ENCODE results near the gene EDAR. TPM values are rescaled to one million over a fixed set of nuclear protein-coding genes. Genes with fewer than 3 reads are reported as not detected.

EDAR gene
- total and polyA plus RNA-seq, 4 donors = not detected

DNA sequence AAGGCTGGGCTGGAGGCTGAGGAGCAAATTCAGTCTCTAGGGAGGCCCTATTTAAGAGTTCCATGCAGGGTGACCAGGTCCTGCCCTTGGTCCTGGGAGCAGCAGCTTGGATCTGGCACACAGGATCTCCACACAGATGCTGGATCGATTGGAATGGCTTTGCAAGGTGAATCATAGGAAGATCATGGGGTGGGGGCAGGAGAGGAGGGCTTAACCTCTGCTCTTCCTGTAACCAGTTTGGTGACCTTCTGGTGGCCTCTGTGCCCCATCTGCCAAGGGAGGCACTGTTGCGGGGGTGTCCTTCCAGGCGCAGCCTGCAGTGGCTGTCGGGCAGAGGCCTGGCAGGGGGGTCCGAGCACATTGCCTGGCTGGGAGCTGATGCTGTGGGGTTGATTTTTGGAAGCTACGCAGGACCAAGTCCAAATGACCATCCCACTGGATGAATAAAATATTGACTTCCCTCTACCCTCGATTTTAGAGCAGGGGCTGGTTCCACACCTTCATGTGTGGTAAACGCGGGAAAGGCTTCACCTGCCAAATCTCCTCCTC lies 79.7 kb downstream of the EDAR start:
- Histone ChIP-seq H3K4me1 (ENCODE audit: control insufficient read depth in 1 of 2, insufficient read depth in 2 of 2, low read length in 2 of 2) (no peaks in the 10 kb centered on the region), H3K9me3 (ENCODE audit: control insufficient read depth, low read length) (no peaks in the 10 kb centered on the region), H3K36me3 (ENCODE audit: control insufficient read depth in 1 of 2, insufficient read depth in 2 of 2, low read length in 1 of 2) (no peaks in the 10 kb centered on the region), H3K27ac (ENCODE audit: low read depth in 1 of 2, low read length in 2 of 2) (no peak overlapping the region), H3K27me3 (ENCODE audit: control insufficient read depth in 1 of 2, insufficient read depth in 2 of 2, low read length in 1 of 2) (no peaks in the 10 kb centered on the region), H3K4me3 (ENCODE audit: low read length in 2 of 2) (no peak overlapping the region)
- ATAC-seq (ENCODE audit: low FRiP score) (no peak), DNase-seq (no peak)
- 79 to 93% methylated on average over 9 of the region's 9 CpGs for WGBS, 2 donors
- intact Hi-C loops (cut with DNase I) = no loop called here

DNA sequence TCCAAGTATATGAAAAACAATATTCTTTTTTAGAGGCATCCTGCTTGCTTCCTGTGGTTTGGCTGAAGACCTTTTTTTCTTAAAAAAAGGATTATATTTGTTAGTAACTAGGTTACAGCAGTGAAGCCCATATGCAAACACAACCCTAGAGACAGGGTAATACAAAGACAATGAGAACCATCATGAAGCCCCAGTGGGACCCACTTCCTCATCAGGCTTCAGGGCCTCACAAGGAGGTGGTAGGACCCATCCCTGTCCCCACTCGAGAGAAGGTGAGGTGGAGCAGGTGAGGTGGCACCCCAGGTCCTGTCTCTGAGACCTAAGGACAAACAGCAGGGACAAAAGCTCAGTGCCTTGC lies 80.3 kb downstream of the EDAR start:
- DNase-seq (no peak), ATAC-seq (ENCODE audit: low FRiP score) (no peak)
- Histone ChIP-seq H3K36me3 (ENCODE audit: control insufficient read depth in 1 of 2, insufficient read depth in 2 of 2, low read length in 1 of 2) (no peaks in the 10 kb centered on the region), H3K4me1 (ENCODE audit: control insufficient read depth in 1 of 2, insufficient read depth in 2 of 2, low read length in 2 of 2) (no peaks in the 10 kb centered on the region), H3K4me3 (ENCODE audit: low read length in 2 of 2) (no peak overlapping the region), H3K9me3 (ENCODE audit: control insufficient read depth, low read length) (no peaks in the 10 kb centered on the region), H3K27ac (ENCODE audit: low read depth in 1 of 2, low read length in 2 of 2) (no peak overlapping the region), H3K27me3 (ENCODE audit: control insufficient read depth in 1 of 2, insufficient read depth in 2 of 2, low read length in 1 of 2) (no peaks in the 10 kb centered on the region)
- intact Hi-C loops (cut with DNase I) = no loop called here
- 93 to 95% methylated on average over 1 of the region's 1 CpG for WGBS, 2 donors

DNA sequence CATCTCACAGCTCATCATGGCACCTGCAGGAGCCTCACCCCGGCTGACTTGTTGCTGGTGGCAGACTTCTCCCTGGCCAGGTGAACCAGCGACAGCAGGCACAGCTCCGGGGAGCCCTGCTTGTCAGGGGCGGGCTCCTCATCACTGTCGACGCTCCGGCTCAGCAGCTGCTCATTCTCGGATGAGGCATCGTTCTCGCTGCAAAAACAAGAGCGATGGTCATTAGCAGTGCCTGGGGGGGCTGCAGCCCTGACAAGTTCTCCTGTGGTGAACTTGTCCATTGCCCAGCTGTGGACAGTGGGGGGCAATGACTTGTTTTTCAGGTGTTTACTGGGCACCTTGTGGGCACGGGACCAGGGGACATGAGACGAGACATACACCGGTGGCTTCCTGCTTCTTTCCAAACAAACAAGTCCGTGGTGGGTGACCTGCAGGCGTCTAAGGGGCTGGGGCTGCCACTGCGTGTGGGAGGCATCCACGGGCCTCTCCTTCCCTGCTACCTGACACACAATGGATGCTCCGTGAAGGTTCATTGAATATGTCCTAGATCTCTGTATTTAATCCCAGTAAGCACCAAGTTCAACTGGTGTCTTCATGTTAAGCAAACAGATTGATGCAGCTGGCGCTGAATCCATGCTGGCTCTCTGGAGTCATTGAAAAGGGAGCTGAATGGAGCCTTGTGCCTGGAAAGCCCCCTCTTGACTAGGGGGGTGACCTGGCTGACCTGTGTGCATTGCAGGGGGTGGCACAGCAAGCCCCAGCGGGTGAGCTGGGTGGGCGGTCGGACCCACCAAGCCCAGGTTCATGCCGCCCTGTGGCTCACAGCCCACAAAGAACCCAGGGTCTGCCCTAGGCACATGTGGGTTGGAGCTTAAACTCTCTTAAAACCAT lies 81.0 kb downstream of the EDAR start:
- H3K4me1 ChIP-seq (ENCODE audit: control insufficient read depth in 1 of 2, insufficient read depth in 2 of 2, low read length in 2 of 2) = no peaks in the 10 kb centered on the region
- no peak overlapping the region for H3K27ac ChIP-seq (ENCODE audit: low read depth in 1 of 2, low read length in 2 of 2)
- 94% methylated on average over 24 of the region's 24 CpGs for WGBS, 2 donors
- no peaks in the 10 kb centered on the region for H3K9me3 ChIP-seq (ENCODE audit: control insufficient read depth, low read length)
- H3K27me3 ChIP-seq (ENCODE audit: control insufficient read depth in 1 of 2, insufficient read depth in 2 of 2, low read length in 1 of 2) = no peaks in the 10 kb centered on the region
- intact Hi-C loops (cut with DNase I) = no loop called here
- DNase-seq = peak in 1 of 2 donors; percentile 52
- H3K36me3 ChIP-seq (ENCODE audit: control insufficient read depth in 1 of 2, insufficient read depth in 2 of 2, low read length in 1 of 2) = no peaks in the 10 kb centered on the region
- ATAC-seq (ENCODE audit: low FRiP score) = no peak
- no peak overlapping the region for H3K4me3 ChIP-seq (ENCODE audit: low read length in 2 of 2)

GRCh38 chr2:108906403-108907077 lies 82.5 kb downstream of the EDAR start:
- DNase-seq = no peak
- 69 to 73% methylated on average over 14 to 15 of the region's 15 CpGs for WGBS, 2 donors

DNA sequence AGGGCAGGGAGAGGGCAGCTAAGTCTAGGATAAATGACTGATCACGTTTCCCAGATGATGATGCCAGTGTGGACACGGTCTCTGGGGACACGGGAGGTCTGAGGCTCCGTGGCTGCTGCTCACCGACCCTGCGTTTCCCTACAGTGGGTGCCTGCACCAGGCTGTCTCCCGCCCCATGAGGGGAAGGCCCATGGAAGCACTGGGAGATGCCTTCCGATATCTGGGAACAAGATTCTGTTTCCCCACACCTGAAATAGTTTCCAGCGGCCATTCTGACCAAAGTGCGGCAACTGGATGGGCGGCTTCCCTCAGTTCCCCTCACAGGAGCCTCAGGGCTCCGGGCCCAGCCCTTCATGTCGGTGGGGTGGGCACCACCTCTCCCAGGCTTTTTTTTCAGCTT lies 83.1 kb downstream of the EDAR start:
- intact Hi-C loops (cut with DNase I) = no loop called here
- no peaks in the 10 kb centered on the region for H3K27me3 ChIP-seq (ENCODE audit: control insufficient read depth in 1 of 2, insufficient read depth in 2 of 2, low read length in 1 of 2)
- no peaks in the 10 kb centered on the region for H3K9me3 ChIP-seq (ENCODE audit: control insufficient read depth, low read length)
- H3K27ac ChIP-seq (ENCODE audit: low read depth in 1 of 2, low read length in 2 of 2) = no peak overlapping the region
- no peaks in the 10 kb centered on the region for H3K36me3 ChIP-seq (ENCODE audit: control insufficient read depth in 1 of 2, insufficient read depth in 2 of 2, low read length in 1 of 2)
- no peak overlapping the region for H3K4me3 ChIP-seq (ENCODE audit: low read length in 2 of 2)
- no peaks in the 10 kb centered on the region for H3K4me1 ChIP-seq (ENCODE audit: control insufficient read depth in 1 of 2, insufficient read depth in 2 of 2, low read length in 2 of 2)
- DNase-seq (peak in 1 of 2 donors; percentile 49), ATAC-seq (ENCODE audit: low FRiP score) (no peak)
- 74 to 81% methylated on average over 13 of the region's 13 CpGs for WGBS, 2 donors

More at GRCh38 chr2:108906403-108907077, 82.5 kb downstream of the EDAR start:
- H3K4me3 ChIP-seq (ENCODE audit: low read length in 2 of 2) = no peak overlapping the region
- no peaks in the 10 kb centered on the region for H3K9me3 ChIP-seq (ENCODE audit: control insufficient read depth, low read length)
- H3K36me3 ChIP-seq (ENCODE audit: control insufficient read depth in 1 of 2, insufficient read depth in 2 of 2, low read length in 1 of 2) = no peaks in the 10 kb centered on the region
- H3K27ac ChIP-seq (ENCODE audit: low read depth in 1 of 2, low read length in 2 of 2) = no peak overlapping the region
- no peak for ATAC-seq (ENCODE audit: low FRiP score)
- H3K27me3 ChIP-seq (ENCODE audit: control insufficient read depth in 1 of 2, insufficient read depth in 2 of 2, low read length in 1 of 2) = no peaks in the 10 kb centered on the region
- no peaks in the 10 kb centered on the region for H3K4me1 ChIP-seq (ENCODE audit: control insufficient read depth in 1 of 2, insufficient read depth in 2 of 2, low read length in 2 of 2)
- intact Hi-C loops (cut with DNase I) = no loop called here

- 3% methylated on average over 3 of the region's 3 CpGs for WGBS, 2 donors
- no peaks in the 10 kb centered on the region for H3K27me3 ChIP-seq (ENCODE audit: control insufficient read depth in 1 of 2, insufficient read depth in 2 of 2, low read length in 1 of 2)
- H3K36me3 ChIP-seq (ENCODE audit: control insufficient read depth in 1 of 2, insufficient read depth in 2 of 2, low read length in 1 of 2) = no peaks in the 10 kb centered on the region
- no peaks in the 10 kb centered on the region for H3K4me1 ChIP-seq (ENCODE audit: control insufficient read depth in 1 of 2, insufficient read depth in 2 of 2, low read length in 2 of 2)
- H3K27ac ChIP-seq (ENCODE audit: low read depth in 1 of 2, low read length in 2 of 2) = no peak overlapping the region
- H3K4me3 ChIP-seq (ENCODE audit: low read length in 2 of 2) = no peak overlapping the region
- DNase-seq = peak in 1 of 2 donors; percentile 45
- ATAC-seq (ENCODE audit: low FRiP score) = no peak
- no peaks in the 10 kb centered on the region for H3K9me3 ChIP-seq (ENCODE audit: control insufficient read depth, low read length)
- intact Hi-C loops (cut with DNase I) = no loop called here
These were observed 83.8 kb downstream of the EDAR start for GRCh38 chr2:108905176-108905575.

- Histone ChIP-seq H3K27ac (ENCODE audit: low read depth in 1 of 2, low read length in 2 of 2) (no peak overlapping the region), H3K27me3 (ENCODE audit: control insufficient read depth in 1 of 2, insufficient read depth in 2 of 2, low read length in 1 of 2) (no peaks in the 10 kb centered on the region), H3K4me1 (ENCODE audit: control insufficient read depth in 1 of 2, insufficient read depth in 2 of 2, low read length in 2 of 2) (no peaks in the 10 kb centered on the region), H3K9me3 (ENCODE audit: control insufficient read depth, low read length) (no peaks in the 10 kb centered on the region), H3K4me3 (ENCODE audit: low read length in 2 of 2) (no peak overlapping the region), H3K36me3 (ENCODE audit: control insufficient read depth in 1 of 2, insufficient read depth in 2 of 2, low read length in 1 of 2) (no peaks in the 10 kb centered on the region)
- intact Hi-C loops (cut with DNase I) = no loop called here
- WGBS, 2 donors = 80% methylated on average over 3 of the region's 3 CpGs
- DNase-seq = no peak
- no peak for ATAC-seq (ENCODE audit: low FRiP score)
These were observed 84.3 kb downstream of the EDAR start for GRCh38 chr2:108904680-108905079.

DNA sequence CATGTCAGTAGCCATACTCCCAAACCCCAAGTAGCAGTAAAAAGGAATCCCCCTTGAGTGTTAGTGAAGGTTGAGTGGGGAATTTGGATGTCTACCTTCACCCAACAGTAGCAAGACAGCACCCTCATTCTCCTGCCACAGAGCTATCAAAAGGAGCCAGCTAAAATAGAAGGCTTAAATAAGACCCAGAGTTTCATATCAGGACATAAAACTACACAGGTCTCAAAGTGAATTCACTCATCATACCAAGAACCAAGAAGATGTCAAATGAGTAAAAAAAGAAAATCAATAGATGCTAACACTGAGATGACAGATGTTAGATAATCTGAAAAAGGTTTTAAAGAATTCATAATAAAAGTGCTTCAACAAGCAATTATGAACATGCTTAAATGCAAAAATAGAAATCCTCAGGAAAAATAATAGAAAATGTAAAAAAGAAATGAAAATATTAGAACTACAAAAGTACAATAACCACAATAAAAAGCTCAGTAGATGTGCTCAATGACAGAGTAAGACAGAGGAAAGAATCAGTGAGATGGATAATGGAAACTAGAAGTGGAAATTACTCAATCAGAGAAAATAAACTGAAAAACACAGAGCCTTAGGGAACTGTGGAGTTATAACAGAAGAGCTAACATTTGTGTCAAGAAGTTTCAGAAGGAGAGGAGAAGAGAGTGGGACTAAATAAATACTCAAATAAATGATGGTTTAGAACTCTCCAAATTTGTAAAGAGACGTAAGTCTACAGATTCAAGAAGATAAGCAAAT lies 90.5 kb downstream of the EDAR start:
- Histone ChIP-seq H3K27me3 (ENCODE audit: control insufficient read depth in 1 of 2, insufficient read depth in 2 of 2, low read length in 1 of 2) (no peaks in the 10 kb centered on the region), H3K36me3 (ENCODE audit: control insufficient read depth in 1 of 2, insufficient read depth in 2 of 2, low read length in 1 of 2) (no peaks in the 10 kb centered on the region), H3K9me3 (ENCODE audit: control insufficient read depth, low read length) (no peaks in the 10 kb centered on the region), H3K27ac (ENCODE audit: low read depth in 1 of 2, low read length in 2 of 2) (no peak overlapping the region), H3K4me1 (ENCODE audit: control insufficient read depth in 1 of 2, insufficient read depth in 2 of 2, low read length in 2 of 2) (no peaks in the 10 kb centered on the region), H3K4me3 (ENCODE audit: low read length in 2 of 2) (no peak overlapping the region)
- WGBS, 2 donors = 29 to 33% methylated on average over 1 of the region's 1 CpG
- DNase-seq = no peak
- ATAC-seq (ENCODE audit: low FRiP score) = no peak
- intact Hi-C loops (cut with DNase I) = no loop called here
